HL-60 (cell line): ENCODE results near the gene PXDN.

Experiments
- CTCF ChIP-seq: IDR thresholded peaks from one replicate; pipeline ENCODE4 v1.5.1; 2011; ENCODE audit warnings: low read length, control low read depth, inconsistent platforms; ENCODE audit not compliant: insufficient read depth
- GABPA ChIP-seq: IDR thresholded peaks from 2 replicates; pipeline ENCODE4 v1.6.1; 2012; ENCODE audit warnings: low read depth
- POLR2AphosphoS5 ChIP-seq: IDR thresholded peaks from 2 replicates; pipeline ENCODE4 v1.6.1; 2012; ENCODE audit warnings: low read depth
- REST ChIP-seq: IDR thresholded peaks from 2 replicates; pipeline ENCODE4 v1.6.1; 2012; ENCODE audit warnings: low read depth; ENCODE audit not compliant: insufficient replicate concordance
- SPI1 ChIP-seq: IDR thresholded peaks from 2 replicates; pipeline ENCODE4 v1.6.1; 2012; ENCODE audit warnings: low read depth, mild to moderate bottlenecking, borderline replicate concordance

GRCh38 chr2:1704631-1705556, 39.4 kb downstream of the PXDN start:
- TF ChIP-seq CTCF (no peak), REST (no peak), POLR2AphosphoS5 (no peak), SPI1 (no peak), GABPA (no peak)
